Esophagus muscularis mucosa (tissue), 3 donors: ENCODE results near the gene SEMA5A.

Experiments used
- POLR2A ChIP-seq: fragments of 450-650 bp; IDR thresholded peaks from one replicate; pipeline ENCODE4 v1.6.1; 2017; ENCODE audit warnings: antibody characterized with exemption, moderate library complexity, mild to moderate bottlenecking, low read depth
- POLR2AphosphoS5 ChIP-seq, 2 donors: sonication (generic); formaldehyde crosslinking; IDR thresholded peaks; one replicate each; pipeline ENCODE4 v1.6.1; 2017; ENCODE audit warnings: antibody characterized with exemption in 2 of 2
- TF ChIP-seq, protein P1 (sequence below), 3 experiments: fragments of 200-600 bp in 2 of 3; fragments of 450-650 bp in 1 of 3; sonication (generic) in 2 of 3; IDR thresholded peaks; one replicate each; pipeline ENCODE4 v1.5.1; 2017 to 2019; ENCODE audit warnings: antibody characterized with exemption in 3 of 3, mild to moderate bottlenecking in 2 of 3, moderate library complexity in 1 of 3

DNA sequence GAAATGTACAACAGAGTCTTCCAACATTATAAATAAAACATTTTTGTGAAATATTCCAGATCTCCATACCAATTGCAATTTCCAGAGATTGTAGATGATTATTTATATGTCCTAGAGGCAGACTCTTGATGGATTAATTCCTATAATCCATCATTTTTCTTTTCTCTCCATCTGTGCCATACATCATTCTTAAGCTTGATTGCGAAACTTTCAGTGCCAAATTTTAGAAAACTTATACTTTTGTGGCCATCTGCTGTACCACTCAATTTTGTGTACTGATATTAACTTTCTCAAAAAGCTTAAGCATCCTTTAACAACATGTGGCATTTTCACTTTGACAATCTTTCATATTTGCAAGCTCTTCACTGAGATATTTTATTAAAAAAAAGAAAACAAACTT is 446.9 kb downstream of the SEMA5A start:
- TF ChIP-seq, protein P1, sequence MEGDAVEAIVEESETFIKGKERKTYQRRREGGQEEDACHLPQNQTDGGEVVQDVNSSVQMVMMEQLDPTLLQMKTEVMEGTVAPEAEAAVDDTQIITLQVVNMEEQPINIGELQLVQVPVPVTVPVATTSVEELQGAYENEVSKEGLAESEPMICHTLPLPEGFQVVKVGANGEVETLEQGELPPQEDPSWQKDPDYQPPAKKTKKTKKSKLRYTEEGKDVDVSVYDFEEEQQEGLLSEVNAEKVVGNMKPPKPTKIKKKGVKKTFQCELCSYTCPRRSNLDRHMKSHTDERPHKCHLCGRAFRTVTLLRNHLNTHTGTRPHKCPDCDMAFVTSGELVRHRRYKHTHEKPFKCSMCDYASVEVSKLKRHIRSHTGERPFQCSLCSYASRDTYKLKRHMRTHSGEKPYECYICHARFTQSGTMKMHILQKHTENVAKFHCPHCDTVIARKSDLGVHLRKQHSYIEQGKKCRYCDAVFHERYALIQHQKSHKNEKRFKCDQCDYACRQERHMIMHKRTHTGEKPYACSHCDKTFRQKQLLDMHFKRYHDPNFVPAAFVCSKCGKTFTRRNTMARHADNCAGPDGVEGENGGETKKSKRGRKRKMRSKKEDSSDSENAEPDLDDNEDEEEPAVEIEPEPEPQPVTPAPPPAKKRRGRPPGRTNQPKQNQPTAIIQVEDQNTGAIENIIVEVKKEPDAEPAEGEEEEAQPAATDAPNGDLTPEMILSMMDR (IDR thresholded peaks at IDR 0.05), result no peak
- TF ChIP-seq POLR2AphosphoS5 (IDR thresholded peaks at IDR 0.05) (no peak), POLR2A (no peak)
